ENCODE data around the gene CEP43.

The CEP43 gene

GRCh38 chr6:166997348-166997747 is 1.8 kb upstream of the CEP43 start:
- H3K36me3 ChIP-seq (ENCODE audit: insufficient read depth, low read length), result peaks cover 18% of the 10 kb centered on the region
- H3K9me3 ChIP-seq (ENCODE audit: low read depth, low read length), result no peaks in the 10 kb centered on the region
- H3K4me3 ChIP-seq, result peak overlapping the region; percentile 97; the same call in 1 of the 2 replicates
- TF ChIP-seq FOXP2 (optimal IDR thresholded peaks at IDR 0.05; ENCODE audit: control extremely low read depth, extremely low read length, insufficient read depth), result no peak
- no peak for TF ChIP-seq POLR2AphosphoS5 (IDR thresholded peaks at IDR 0.05; ENCODE audit: borderline replicate concordance, low read depth, low read length)
- TF ChIP-seq EZH2 (IDR thresholded peaks at IDR 0.05), result no peak
- H3K27ac ChIP-seq, result no peak overlapping the region
- no peak for DNase-seq (ENCODE audit: low read depth, low spot score)
- H3K9ac ChIP-seq (ENCODE audit: insufficient read length), result no peak overlapping the region

- no peak overlapping the region for H3K9ac ChIP-seq (ENCODE audit: insufficient read length)
- H3K27ac ChIP-seq, result no peak overlapping the region
- no peak for DNase-seq (ENCODE audit: low read depth, low spot score)
- TF ChIP-seq FOXP2 (optimal IDR thresholded peaks at IDR 0.05; ENCODE audit: control extremely low read depth, extremely low read length, insufficient read depth) (no peak), POLR2AphosphoS5 (IDR thresholded peaks at IDR 0.05; ENCODE audit: borderline replicate concordance, low read depth, low read length) (no peak), EZH2 (IDR thresholded peaks at IDR 0.05) (no peak)
- H3K4me3 ChIP-seq, result peak overlapping the region; percentile 97
- H3K9me3 ChIP-seq (ENCODE audit: low read depth, low read length), result no peaks in the 10 kb centered on the region
- H3K36me3 ChIP-seq (ENCODE audit: insufficient read depth, low read length), result peaks cover 23% of the 10 kb centered on the region
These were observed 1.4 kb upstream of the CEP43 start for GRCh38 chr6:166997768-166998255.

GRCh38 chr6:166998256-166999144 is 697 bp upstream of the CEP43 start:
- H3K9ac ChIP-seq (ENCODE audit: insufficient read length), result peak overlapping the region; percentile 87
- H3K4me3 ChIP-seq, result peak overlapping the region; percentile 97
- H3K9me3 ChIP-seq (ENCODE audit: low read depth, low read length), result no peaks in the 10 kb centered on the region
- TF ChIP-seq POLR2AphosphoS5 (IDR thresholded peaks at IDR 0.05; ENCODE audit: borderline replicate concordance, low read depth, low read length) (peak; percentile 65; the same call in 1 of the 2 replicates), FOXP2 (optimal IDR thresholded peaks at IDR 0.05; ENCODE audit: control extremely low read depth, extremely low read length, insufficient read depth) (no peak)
- peaks cover 30% of the 10 kb centered on the region for H3K36me3 ChIP-seq (ENCODE audit: insufficient read depth, low read length)
- H3K27ac ChIP-seq, result no peak overlapping the region
- DNase-seq (ENCODE audit: low read depth, low spot score), result no peak

- no peak for TF ChIP-seq FOXP2 (optimal IDR thresholded peaks at IDR 0.05; ENCODE audit: control extremely low read depth, extremely low read length, insufficient read depth)
- no peak for TF ChIP-seq POLR2AphosphoS5 (IDR thresholded peaks at IDR 0.05; ENCODE audit: borderline replicate concordance, low read depth, low read length)
- no peak for TF ChIP-seq EZH2 (IDR thresholded peaks at IDR 0.05)
- Histone ChIP-seq H3K27ac (no peak overlapping the region), H3K9ac (ENCODE audit: insufficient read length) (peak overlapping the region; percentile 87), H3K4me3 (peak overlapping the region; percentile 97), H3K36me3 (ENCODE audit: insufficient read depth, low read length) (peaks cover 40% of the 10 kb centered on the region), H3K9me3 (ENCODE audit: low read depth, low read length) (no peaks in the 10 kb centered on the region)
- no peak for DNase-seq (ENCODE audit: low read depth, low spot score)
These were observed 672 bp downstream of the CEP43 start for GRCh38 chr6:166999884-167000253.

GRCh38 chr6:167000759-167001158 is 1.6 kb downstream of the CEP43 start:
- peak overlapping the region; percentile 97 for H3K4me3 ChIP-seq
- DNase-seq (ENCODE audit: low read depth, low spot score), result no peak
- no peaks in the 10 kb centered on the region for H3K9me3 ChIP-seq (ENCODE audit: low read depth, low read length)
- H3K27ac ChIP-seq, result no peak overlapping the region
- peak overlapping the region; percentile 87 for H3K9ac ChIP-seq (ENCODE audit: insufficient read length)
- no peak for TF ChIP-seq POLR2AphosphoS5 (IDR thresholded peaks at IDR 0.05; ENCODE audit: borderline replicate concordance, low read depth, low read length)
- no peak for TF ChIP-seq EZH2 (IDR thresholded peaks at IDR 0.05)
- TF ChIP-seq FOXP2 (optimal IDR thresholded peaks at IDR 0.05; ENCODE audit: control extremely low read depth, extremely low read length, insufficient read depth), result no peak
- peaks cover 48% of the 10 kb centered on the region for H3K36me3 ChIP-seq (ENCODE audit: insufficient read depth, low read length)

- Histone ChIP-seq H3K36me3 (ENCODE audit: insufficient read depth, low read length) (peaks cover 76% of the 10 kb centered on the region), H3K9ac (ENCODE audit: insufficient read length) (no peak overlapping the region), H3K27ac (no peak overlapping the region), H3K4me3 (no peak overlapping the region), H3K9me3 (ENCODE audit: low read depth, low read length) (no peaks in the 10 kb centered on the region)
- DNase-seq (ENCODE audit: low read depth, low spot score), result no peak
- no peak for TF ChIP-seq EZH2 (IDR thresholded peaks at IDR 0.05)
- no peak for TF ChIP-seq FOXP2 (optimal IDR thresholded peaks at IDR 0.05; ENCODE audit: control extremely low read depth, extremely low read length, insufficient read depth)
- no peak for TF ChIP-seq POLR2AphosphoS5 (IDR thresholded peaks at IDR 0.05; ENCODE audit: borderline replicate concordance, low read depth, low read length)
These were observed 6.4 kb downstream of the CEP43 start for GRCh38 chr6:167005350-167006159.

GRCh38 chr6:167007985-167008384 is 8.8 kb downstream of the CEP43 start:
- no peaks in the 10 kb centered on the region for H3K9me3 ChIP-seq (ENCODE audit: low read depth, low read length)
- H3K4me3 ChIP-seq, result no peak overlapping the region
- DNase-seq (ENCODE audit: low read depth, low spot score), result no peak
- no peak overlapping the region for H3K9ac ChIP-seq (ENCODE audit: insufficient read length)
- no peak overlapping the region for H3K27ac ChIP-seq
- TF ChIP-seq POLR2AphosphoS5 (IDR thresholded peaks at IDR 0.05; ENCODE audit: borderline replicate concordance, low read depth, low read length) (no peak), EZH2 (IDR thresholded peaks at IDR 0.05) (no peak), FOXP2 (optimal IDR thresholded peaks at IDR 0.05; ENCODE audit: control extremely low read depth, extremely low read length, insufficient read depth) (no peak)
- H3K36me3 ChIP-seq (ENCODE audit: insufficient read depth, low read length), result peaks cover 73% of the 10 kb centered on the region

- Histone ChIP-seq H3K36me3 (ENCODE audit: insufficient read depth, low read length) (peaks cover 64% of the 10 kb centered on the region), H3K4me3 (no peak overlapping the region), H3K9me3 (ENCODE audit: low read depth, low read length) (no peaks in the 10 kb centered on the region), H3K9ac (ENCODE audit: insufficient read length) (no peak overlapping the region), H3K27ac (no peak overlapping the region)
- TF ChIP-seq FOXP2 (optimal IDR thresholded peaks at IDR 0.05; ENCODE audit: control extremely low read depth, extremely low read length, insufficient read depth) (no peak), POLR2AphosphoS5 (IDR thresholded peaks at IDR 0.05; ENCODE audit: borderline replicate concordance, low read depth, low read length) (no peak), EZH2 (IDR thresholded peaks at IDR 0.05) (no peak)
- DNase-seq (ENCODE audit: low read depth, low spot score), result no peak
These were observed 13.9 kb downstream of the CEP43 start for GRCh38 chr6:167013067-167013466.

Data from SK-N-MC (cell line).